ENCODE results near the gene RPTOR.

Gene RPTOR

GRCh38 chr17:80667462-80668277 lies 123.0 kb downstream of the RPTOR start:
- DNase-seq (ENCODE audit: low read depth in 2 of 2), result no peak

- DNase-seq (ENCODE audit: low read depth in 2 of 2), result no peak
Measured at GRCh38 chr17:80668375-80669148, 123.9 kb downstream of the RPTOR start.

- DNase-seq (ENCODE audit: low read depth in 2 of 2), result no peak
Measured at GRCh38 chr17:80671039-80671824, 126.6 kb downstream of the RPTOR start.

- no peak for DNase-seq (ENCODE audit: low read depth in 2 of 2)
Measured at GRCh38 chr17:80671825-80672110, 127.1 kb downstream of the RPTOR start.

GRCh38 chr17:80673152-80673920 lies 128.7 kb downstream of the RPTOR start:
- DNase-seq (ENCODE audit: low read depth in 2 of 2), result no peak

GRCh38 chr17:80675438-80676095 lies 130.9 kb downstream of the RPTOR start:
- DNase-seq (ENCODE audit: low read depth in 2 of 2), result no peak

- no peak for DNase-seq (ENCODE audit: low read depth in 2 of 2)
Measured at GRCh38 chr17:80676096-80676466, 131.4 kb downstream of the RPTOR start.

- DNase-seq (ENCODE audit: low read depth in 2 of 2), result no peak
Measured at GRCh38 chr17:80676564-80676963, 131.9 kb downstream of the RPTOR start.

GRCh38 chr17:80677214-80677756 lies 132.6 kb downstream of the RPTOR start:
- no peak for DNase-seq (ENCODE audit: low read depth in 2 of 2)

- no peak for DNase-seq (ENCODE audit: low read depth in 2 of 2)
Measured at GRCh38 chr17:80679816-80680215, 135.2 kb downstream of the RPTOR start.

- DNase-seq (ENCODE audit: low read depth in 2 of 2), result no peak
Measured at GRCh38 chr17:80681215-80681614, 136.6 kb downstream of the RPTOR start.

- DNase-seq (ENCODE audit: low read depth in 2 of 2), result no peak
Measured at GRCh38 chr17:80682372-80682771, 137.7 kb downstream of the RPTOR start.

- no peak for DNase-seq (ENCODE audit: low read depth in 2 of 2)
Measured at GRCh38 chr17:80683625-80684104, 139.0 kb downstream of the RPTOR start.

GRCh38 chr17:80687839-80688238 lies 143.2 kb downstream of the RPTOR start:
- no peak for DNase-seq (ENCODE audit: low read depth in 2 of 2)

GRCh38 chr17:80689129-80689619 lies 144.5 kb downstream of the RPTOR start:
- DNase-seq (ENCODE audit: low read depth in 2 of 2), result no peak

- DNase-seq (ENCODE audit: low read depth in 2 of 2), result no peak
Measured at GRCh38 chr17:80691784-80692183, 147.1 kb downstream of the RPTOR start.

- no peak for DNase-seq (ENCODE audit: low read depth in 2 of 2)
Measured at GRCh38 chr17:80692931-80693467, 148.4 kb downstream of the RPTOR start.

- DNase-seq (ENCODE audit: low read depth in 2 of 2), result no peak
Measured at GRCh38 chr17:80693511-80693910, 148.9 kb downstream of the RPTOR start.

GRCh38 chr17:80694085-80694991 lies 149.7 kb downstream of the RPTOR start:
- DNase-seq (ENCODE audit: low read depth in 2 of 2), result no peak

All from fibroblast of skin of left biceps (primary cell).